Left lung (tissue), 10 donors: ENCODE measurements around the gene SZT2. TPM values are rescaled to one million over a fixed set of nuclear protein-coding genes. Genes with fewer than 3 reads are reported as not detected.

ENCODE experiments used
- ATAC-seq: fragments of 200-7000 bp; cut with Tn5 transposase; one replicate; pipeline ENCODE4 v1.9.1; 2020; ENCODE audit warnings: moderate library complexity
- DNase-seq, 4 donors: peaks; one replicate each; pipeline ENCODE4 v3.0.0-alpha.2; 2013 to 2020
- H3K27ac ChIP-seq, 2 donors: fragments of 200-600 bp; sonication (generic) in 1 of 2; one replicate each; pipeline versions ENCODE4 v1.5.0 to v1.8.0; 2020 to 2021
- H3K27me3 ChIP-seq, 2 donors: fragments of 200-600 bp; sonication (generic) in 1 of 2; one replicate each; pipeline versions ENCODE4 v1.5.0 to v1.8.0; 2020 to 2021
- H3K36me3 ChIP-seq, 2 donors: fragments of 200-600 bp; sonication (generic) in 1 of 2; one replicate each; pipeline versions ENCODE4 v1.5.0 to v1.8.0; 2020 to 2021
- H3K4me1 ChIP-seq, 2 donors: fragments of 200-600 bp; one replicate each; pipeline ENCODE4 v1.8.0; 2021
- H3K4me3 ChIP-seq, 2 donors: fragments of 200-600 bp; sonication (generic) in 1 of 2; one replicate each; pipeline versions ENCODE4 v1.5.0 to v1.8.0; 2020 to 2021; ENCODE audit warnings: mild to moderate bottlenecking in 1 of 2
- H3K9me3 ChIP-seq, 2 donors: fragments of 200-600 bp; sonication (generic) in 1 of 2; one replicate each; pipeline versions ENCODE4 v1.5.0 to v1.8.0; 2020 to 2021
- CTCF ChIP-seq, 2 donors: fragments of 200-600 bp; sonication (generic) in 1 of 2; IDR thresholded peaks; one replicate each; pipeline versions ENCODE4 v1.5.0 to v1.8.0; 2021; ENCODE audit warnings: antibody characterized with exemption in 2 of 2
- intact Hi-C, 2 donors: fragments of 100-400 bp; cut with DNase I; formaldehyde crosslinking; loops; one replicate each; pipeline versions ENCODE4 v1.11.2 to v1.14.2; 2022
- polyA plus RNA-seq, 6 donors: library from polyadenylated mRNA; unstranded; fragments of 120-200 nt; gene quantifications; one replicate each; pipeline ENCODE4 v1.2.1, GENCODE V29; 2013; ENCODE audit not compliant: insufficient read length in 6 of 6
- total RNA-seq, 2 donors: library from RNA; stranded (reverse); fragmentation: NEBNext Ultra II Directional; extraction: Animal tissue kit (Norgen Biotek cat#: 25700); gene quantifications; one replicate each; pipeline ENCODE4 v1.2.1, GENCODE V29; 2021
- donor health status: DM: no; HTN: yes; CAD: no.
- donor health status: DM: no; HTN: no; CAD: no.

SZT2 gene
- total and polyA plus RNA-seq, 8 donors, result 25.3 to 68.0 (median 33.1) TPM

- no peaks in the 10 kb centered on the region for H3K4me1 ChIP-seq
- no peaks in the 10 kb centered on the region for H3K9me3 ChIP-seq
- H3K27ac ChIP-seq, result no peak overlapping the region
- no peak for TF ChIP-seq CTCF (IDR thresholded peaks at IDR 0.05)
- intact Hi-C loops, result no loop called here
- ATAC-seq, result no peak
- no peak for DNase-seq
- no peak overlapping the region for H3K4me3 ChIP-seq
- H3K27me3 ChIP-seq, result no peaks in the 10 kb centered on the region
- peaks cover 0 to 100% of the 10 kb centered on the region in 2 donors for H3K36me3 ChIP-seq
Observed at GRCh38 chr1:43431676-43432075, 42.0 kb downstream of the SZT2 start.

- H3K4me1 ChIP-seq, result no peaks in the 10 kb centered on the region
- H3K27me3 ChIP-seq, result no peaks in the 10 kb centered on the region
- no peak for DNase-seq
- TF ChIP-seq CTCF (IDR thresholded peaks at IDR 0.05), result no peak
- H3K36me3 ChIP-seq, result peaks cover 0 to 99% of the 10 kb centered on the region in 2 donors
- H3K9me3 ChIP-seq, result no peaks in the 10 kb centered on the region
- H3K27ac ChIP-seq, result no peak overlapping the region
- no peak overlapping the region for H3K4me3 ChIP-seq
- intact Hi-C loops, result no loop called here
- no peak for ATAC-seq
Observed at GRCh38 chr1:43432171-43432860, 42.6 kb downstream of the SZT2 start.

- DNase-seq, result no peak
- peaks cover 0 to 99% of the 10 kb centered on the region in 2 donors for H3K36me3 ChIP-seq
- H3K27me3 ChIP-seq, result no peaks in the 10 kb centered on the region
- intact Hi-C loops, result no loop called here
- no peak for ATAC-seq
- no peak for TF ChIP-seq CTCF (IDR thresholded peaks at IDR 0.05)
- H3K4me1 ChIP-seq, result no peaks in the 10 kb centered on the region
- H3K9me3 ChIP-seq, result no peaks in the 10 kb centered on the region
- no peak overlapping the region for H3K27ac ChIP-seq
- H3K4me3 ChIP-seq, result no peak overlapping the region
Observed at GRCh38 chr1:43432907-43433306, 43.2 kb downstream of the SZT2 start.

GRCh38 chr1:43434256-43434655, 44.6 kb downstream of the SZT2 start:
- H3K4me3 ChIP-seq, result no peak overlapping the region
- H3K36me3 ChIP-seq, result peaks cover 0 to 97% of the 10 kb centered on the region in 2 donors
- H3K9me3 ChIP-seq, result no peaks in the 10 kb centered on the region
- no peak for ATAC-seq
- H3K27ac ChIP-seq, result no peak overlapping the region
- H3K4me1 ChIP-seq, result no peaks in the 10 kb centered on the region
- H3K27me3 ChIP-seq, result no peaks in the 10 kb centered on the region
- intact Hi-C loops, result no loop called here
- DNase-seq, result no peak
- no peak for TF ChIP-seq CTCF (IDR thresholded peaks at IDR 0.05)

GRCh38 chr1:43435146-43436145, 45.7 kb downstream of the SZT2 start:
- TF ChIP-seq CTCF (IDR thresholded peaks at IDR 0.05), result no peak
- Histone ChIP-seq H3K36me3 (peaks cover 0 to 97% of the 10 kb centered on the region in 2 donors), H3K4me3 (no peak overlapping the region), H3K27ac (peak overlapping the region; percentile 0 to 15), H3K9me3 (no peaks in the 10 kb centered on the region), H3K4me1 (no peaks in the 10 kb centered on the region), H3K27me3 (no peaks in the 10 kb centered on the region)
- intact Hi-C loops, result no loop called here
- DNase-seq (peak in 2 of 4 donors; percentile 38 to 62), ATAC-seq (peak; percentile 36)
